HCT116 (cell line): Measurements from ENCODE around the gene MACROD1. TPM values are rescaled to one million over a fixed set of nuclear protein-coding genes. Genes with fewer than 3 reads are reported as not detected.

Experiments
- ATAC-seq: fragments of 200-7000 bp; cut with Tn5 transposase; 2 replicates; pipeline ENCODE4 v1.9.1; 2020; ENCODE audit warnings: mild to moderate bottlenecking, moderate library complexity
- BruUV-seq: library from RNA; stranded (reverse); fragments of 400-500 nt; replicated peaks from 2 replicates; lab custom pipeline; 2021; lab: Mats Ljungman, UMichigan
- CTCF ChIA-PET: fragments of 300-600 bp; sonication (Branson Sonifier 250); formaldehyde crosslinking; loops from one replicate; lab custom pipeline; 2021; ENCODE audit warnings: antibody characterized with exemption; lab: Charles Lee
- POLR2A ChIA-PET: fragments of 300-600, 350-600 bp; sonication (Branson Sonifier 250); formaldehyde crosslinking; loops from one replicate; lab custom pipeline; 2021; ENCODE audit warnings: antibody characterized with exemption; lab: Charles Lee
- RAD21 ChIA-PET, 2 experiments: fragments of 300-600 bp; sonication (Branson Sonifier 250); formaldehyde crosslinking; loops; one replicate each; lab custom pipeline; 2023; ENCODE audit warnings: low total read pairs in 2 of 2; ENCODE audit not compliant: uncharacterized antibody in 2 of 2, unreplicated experiment in 2 of 2, low non-redundant PET in 1 of 2; lab: Charles Lee
- DNase-seq: peaks from one replicate; pipeline ENCODE4 v3.0.0-alpha.2; 2010; ENCODE audit warnings: low read depth, low spot score
- H2AFZ ChIP-seq: fragments of 200-600 bp; shearing (Covaris generic), sonication (generic); 2 replicates; pipeline ENCODE4 v1.6.1; 2017; ENCODE audit warnings: low read depth, mixed run types, mixed read lengths, antibody characterized with exemption, low read length; ENCODE audit not compliant: poor library complexity, severe bottlenecking
- H3K27ac ChIP-seq: 2 replicates; pipeline ENCODE4 v1.5.1; 2012; ENCODE audit warnings: low read depth, low read length
- H3K27me3 ChIP-seq: fragments of 200-600 bp; sonication (generic); 2 replicates; pipeline ENCODE4 v1.6.1; 2016; ENCODE audit warnings: mixed run types, low read length, mixed read lengths; ENCODE audit not compliant: insufficient read depth
- H3K36me3 ChIP-seq, 2 experiments: fragments of 200-500 bp in 1 of 2; fragments of 200-600 bp in 1 of 2; sonication (Bioruptor generic) in 1 of 2; sonication (generic) in 1 of 2; 2 replicates each; pipeline versions ENCODE4 v1.5.1 to v1.6.1; 2014 to 2016; ENCODE audit warnings: low read length in 2 of 2, inconsistent platforms in 1 of 2, mixed read lengths in 1 of 2, mixed run types in 1 of 2; ENCODE audit not compliant: insufficient read depth in 2 of 2, control insufficient read depth in 1 of 2
- H3K4me1 ChIP-seq, 2 experiments: fragments of 200-600 bp in 1 of 2; sonication (generic) in 1 of 2; 2 replicates each; pipeline versions ENCODE4 v1.5.1 to v1.6.1; 2012 to 2017; ENCODE audit warnings: low read length in 2 of 2, inconsistent platforms in 1 of 2, mild to moderate bottlenecking in 1 of 2, mixed read lengths in 1 of 2, mixed run types in 1 of 2, moderate library complexity in 1 of 2; ENCODE audit not compliant: insufficient read depth in 2 of 2, control insufficient read depth in 1 of 2
- H3K4me2 ChIP-seq: fragments of 200-600 bp; sonication (generic); 2 replicates; pipeline ENCODE4 v1.6.1; 2017; ENCODE audit warnings: mixed run types, low read length, mixed read lengths
- H3K4me3 ChIP-seq, 2 experiments: fragments of 200-600 bp in 1 of 2; sonication (generic) in 1 of 2; replicated peaks in 1 of 2; 2 replicates each; pipeline ENCODE4 v1.5.1; 2011 to 2016; ENCODE audit warnings: low read length in 2 of 2, control low read depth in 1 of 2, low read depth in 1 of 2, mild to moderate bottlenecking in 1 of 2, mixed read lengths in 1 of 2, mixed run types in 1 of 2
- H3K79me2 ChIP-seq: fragments of 200-600 bp; sonication (generic); 2 replicates; pipeline ENCODE4 v1.6.1; 2017; ENCODE audit warnings: mild to moderate bottlenecking, mixed run types, low read length, moderate library complexity, mixed read lengths; ENCODE audit not compliant: insufficient read depth
- H3K9ac ChIP-seq: fragments of 200-600 bp; sonication (generic); 2 replicates; pipeline ENCODE4 v1.6.1; 2016; ENCODE audit warnings: low read length, mixed read lengths
- H3K9me2 ChIP-seq: fragments of 200-600 bp; sonication (generic), shearing (Covaris generic); 2 replicates; pipeline ENCODE4 v1.6.1; 2017; ENCODE audit warnings: mixed run types, mild to moderate bottlenecking, moderate library complexity; ENCODE audit not compliant: insufficient read depth
- H3K9me3 ChIP-seq, 2 experiments: fragments of 200-500 bp in 1 of 2; fragments of 200-600 bp in 1 of 2; sonication (Bioruptor generic) in 1 of 2; sonication (generic) in 1 of 2; 2 replicates each; pipeline ENCODE4 v1.6.1; 2014 to 2017; ENCODE audit warnings: low read length in 2 of 2, mixed read lengths in 2 of 2, inconsistent platforms in 1 of 2, low read depth in 1 of 2, mild to moderate bottlenecking in 1 of 2, mixed run types in 1 of 2, moderate library complexity in 1 of 2; ENCODE audit not compliant: control insufficient read depth in 1 of 2, insufficient read depth in 1 of 2
- H4K20me1 ChIP-seq: fragments of 200-600 bp; sonication (generic), shearing (Covaris generic); 2 replicates; pipeline ENCODE4 v1.6.1; 2017; ENCODE audit warnings: mixed run types, mild to moderate bottlenecking, moderate library complexity; ENCODE audit not compliant: insufficient read depth
- ATF3 ChIP-seq: IDR thresholded peaks from 2 replicates; pipeline ENCODE4 v1.6.1; 2012
- CBX3 ChIP-seq: IDR thresholded peaks from 2 replicates; pipeline ENCODE4 v1.6.1; 2012; ENCODE audit warnings: low read depth
- CEBPB ChIP-seq: IDR thresholded peaks from 2 replicates; pipeline ENCODE4 v1.6.1; 2012; ENCODE audit warnings: low read depth
- EGR1 ChIP-seq: IDR thresholded peaks from 2 replicates; pipeline ENCODE4 v1.6.1; 2012; ENCODE audit warnings: low read depth
- ELF1 ChIP-seq: IDR thresholded peaks from 2 replicates; pipeline ENCODE4 v1.6.1; 2012; ENCODE audit warnings: low read depth, borderline replicate concordance
- EZH2 ChIP-seq: fragments of 200-600 bp; sonication (generic); IDR thresholded peaks from 2 replicates; pipeline ENCODE4 v1.6.1; 2017; ENCODE audit warnings: antibody characterized with exemption, mixed run types
- EZH2phosphoT487 ChIP-seq: fragments of 200-600 bp; IDR thresholded peaks from 2 replicates; pipeline ENCODE4 v1.6.1; 2018; ENCODE audit warnings: antibody characterized with exemption, borderline replicate concordance
- FOSL1 ChIP-seq: IDR thresholded peaks from 2 replicates; pipeline ENCODE4 v1.6.1; 2012; ENCODE audit warnings: low read depth
- JUND ChIP-seq: IDR thresholded peaks from 2 replicates; pipeline ENCODE4 v1.6.1; 2012
- MAX ChIP-seq: IDR thresholded peaks from 2 replicates; pipeline ENCODE4 v1.6.1; 2012
- POLR2A ChIP-seq: IDR thresholded peaks from 2 replicates; pipeline ENCODE4 v1.7.0; 2011; ENCODE audit warnings: borderline replicate concordance; ENCODE audit not compliant: insufficient read depth, insufficient read length; ENCODE audit errors: extremely low read depth
- POLR2AphosphoS5 ChIP-seq: IDR thresholded peaks from 2 replicates; pipeline ENCODE4 v1.6.1; 2011; ENCODE audit warnings: mild to moderate bottlenecking, low read depth, low read length, moderate library complexity
- SP1 ChIP-seq: IDR thresholded peaks from 2 replicates; pipeline ENCODE4 v1.6.1; 2012; ENCODE audit warnings: low read depth
- SRF ChIP-seq: IDR thresholded peaks from 2 replicates; pipeline ENCODE4 v1.6.1; 2012; ENCODE audit warnings: low read depth
- TCF7L2 ChIP-seq: IDR thresholded peaks from 2 replicates; pipeline ENCODE4 v1.7.0; 2011; ENCODE audit warnings: borderline replicate concordance, inconsistent platforms; ENCODE audit not compliant: insufficient read depth, insufficient read length; ENCODE audit errors: extremely low read depth
- YY1 ChIP-seq: IDR thresholded peaks from 2 replicates; pipeline ENCODE4 v1.6.1; 2011; ENCODE audit warnings: low read length, low read depth, moderate library complexity, mild to moderate bottlenecking; ENCODE audit not compliant: insufficient replicate concordance; ENCODE audit errors: extremely low read depth
- ZBTB33 ChIP-seq: IDR thresholded peaks from 2 replicates; pipeline ENCODE4 v1.6.1; 2011; ENCODE audit warnings: mild to moderate bottlenecking, low read length, moderate library complexity; ENCODE audit not compliant: insufficient replicate concordance; ENCODE audit errors: extremely low read depth
- intact Hi-C: fragments of 100-400 bp; cut with micrococcal nuclease; formaldehyde crosslinking; loops from 2 replicates; pipeline ENCODE4 v1.10.0; 2022
- total RNA-seq: library from RNA; stranded (reverse); gene quantifications from one replicate; pipeline ENCODE4 v1.2.1, GENCODE V29; 2021; ENCODE audit not compliant: unreplicated experiment

Gene MACROD1
- total RNA-seq, 1 experiment from 2014 or later, result 61.1 TPM

GRCh38 chr11:64089027-64089360, 76.9 kb downstream of the MACROD1 start:
- ChIA-PET CTCF (no interaction called here), POLR2A (no interaction called here), RAD21 (no interaction called here)
- Histone ChIP-seq H3K27ac (no peak overlapping the region; the same call in 1 of the 2 replicates), H3K27me3 (no peaks in the 10 kb centered on the region), H2AFZ (no peak overlapping the region), H3K9me2 (no peaks in the 10 kb centered on the region), H3K9ac (no peak overlapping the region), H3K4me3 (no peak overlapping the region), H4K20me1 (no peaks in the 10 kb centered on the region), H3K4me2 (no peak overlapping the region), H3K36me3 (no peaks in the 10 kb centered on the region), H3K79me2 (no peaks in the 10 kb centered on the region), H3K9me3 (no peaks in the 10 kb centered on the region), H3K4me1 (peaks cover 9% of the 10 kb centered on the region in 2 experiments)
- intact Hi-C loops, result loop anchor here (2.0 kb wide), 1 partner anchor 60 kb away; no protein-coding TSS in a partner anchor
- no TSS peak for BruUV-seq
- no peak for ATAC-seq
- no peak for TF ChIP-seq JUND
- no peak for TF ChIP-seq ZBTB33
- TF ChIP-seq FOSL1, result no peak
- no peak for TF ChIP-seq CEBPB
- no peak for TF ChIP-seq TCF7L2
- no peak for TF ChIP-seq MAX
- no peak for TF ChIP-seq ELF1
- TF ChIP-seq SRF, result no peak
- no peak for TF ChIP-seq EZH2phosphoT487
- TF ChIP-seq CBX3, result no peak
- TF ChIP-seq POLR2A, result no peak
- no peak for TF ChIP-seq SP1
- TF ChIP-seq ATF3, result no peak
- no peak for TF ChIP-seq EZH2
- no peak for TF ChIP-seq POLR2AphosphoS5
- TF ChIP-seq YY1, result no peak
- TF ChIP-seq EGR1, result no peak
- DNase-seq, result no peak
